Keratinocyte (primary cell): ENCODE data around the gene TSPAN8. TPM values are rescaled to one million over a fixed set of nuclear protein-coding genes. Genes with fewer than 3 reads are reported as not detected.

ENCODE experiments used
- DNase-seq: peaks from one replicate; pipeline ENCODE4 v3.0.0-alpha.2; 2011; ENCODE audit warnings: low read depth, missing footprints, low spot score
- FAIRE-seq: peaks from 2 replicates; lab custom pipeline; 2011; peaks lifted over from hg19 to GRCh38; lab: Jason Lieb, UNC
- H2AFZ ChIP-seq: 2 replicates; pipeline ENCODE4 v1.6.0; 2012; ENCODE audit warnings: low read length, control low read depth, inconsistent platforms; ENCODE audit not compliant: control insufficient read depth
- H3K27ac ChIP-seq: 2 replicates; pipeline ENCODE4 v1.5.1; 2011; ENCODE audit warnings: low read length; ENCODE audit not compliant: control insufficient read depth, insufficient read depth
- H3K27me3 ChIP-seq: 3 replicates; pipeline ENCODE4 v1.6.0; 2011; ENCODE audit warnings: low read length; ENCODE audit not compliant: control insufficient read depth, insufficient read depth; ENCODE audit errors: extremely low read depth
- H3K36me3 ChIP-seq, 2 experiments: 2 replicates in 1 of 2; 3 replicates in 1 of 2; pipeline ENCODE4 v1.5.1; 2011; ENCODE audit warnings: low read length in 2 of 2, mild to moderate bottlenecking in 1 of 2; ENCODE audit not compliant: control insufficient read depth in 2 of 2, insufficient read depth in 2 of 2; ENCODE audit errors: extremely low read depth in 1 of 2
- H3K4me1 ChIP-seq: 3 replicates; pipeline ENCODE4 v1.5.1; 2011; ENCODE audit warnings: low read length; ENCODE audit not compliant: control insufficient read depth, insufficient read depth; ENCODE audit errors: extremely low read depth
- H3K4me2 ChIP-seq: 3 replicates; pipeline ENCODE4 v1.6.0; 2011; ENCODE audit warnings: low read depth, low read length; ENCODE audit not compliant: control insufficient read depth, insufficient read depth; ENCODE audit errors: extremely low read depth
- H3K4me3 ChIP-seq, 3 experiments: fragments of 200-600 bp in 1 of 3; sonication (generic) in 1 of 3; 2 replicates in 2 of 3; 3 replicates in 1 of 3; pipeline ENCODE4 v1.5.1; 2011 to 2016; ENCODE audit warnings: low read length in 3 of 3, mild to moderate bottlenecking in 3 of 3, control low read depth in 2 of 3, inconsistent platforms in 1 of 3, low read depth in 1 of 3, mixed read lengths in 1 of 3, mixed run types in 1 of 3, moderate library complexity in 1 of 3; ENCODE audit not compliant: control insufficient read depth in 2 of 3, insufficient read depth in 2 of 3; ENCODE audit errors: extremely low read depth in 1 of 3
- H3K79me2 ChIP-seq: 2 replicates; pipeline ENCODE4 v1.6.0; 2012; ENCODE audit warnings: low read length; ENCODE audit not compliant: control insufficient read depth, insufficient read depth
- H3K9ac ChIP-seq: 3 replicates; pipeline ENCODE4 v1.6.0; 2011; ENCODE audit warnings: low read length; ENCODE audit not compliant: control insufficient read depth, insufficient read depth; ENCODE audit errors: extremely low read depth
- H3K9me1 ChIP-seq: 3 replicates; pipeline ENCODE4 v1.6.0; 2011; ENCODE audit warnings: low read length; ENCODE audit not compliant: control insufficient read depth, insufficient read depth; ENCODE audit errors: extremely low read depth
- H3K9me3 ChIP-seq: 2 replicates; pipeline ENCODE4 v1.5.1; 2012; ENCODE audit warnings: low read depth, low read length; ENCODE audit not compliant: control insufficient read depth
- H4K20me1 ChIP-seq: 3 replicates; pipeline ENCODE4 v1.6.0; 2011; ENCODE audit warnings: low read length; ENCODE audit not compliant: control insufficient read depth, insufficient read depth; ENCODE audit errors: extremely low read depth
- CTCF ChIP-seq, 3 experiments: IDR thresholded peaks in 1 of 3; conservative IDR thresholded peaks in 1 of 3; optimal IDR thresholded peaks in 1 of 3; 2 replicates in 2 of 3; 3 replicates in 1 of 3; pipeline versions ENCODE3 to v1.5.1; 2011; ENCODE audit warnings: low read length in 3 of 3, mild to moderate bottlenecking in 3 of 3, moderate library complexity in 2 of 3, control low read depth in 1 of 3, inconsistent platforms in 1 of 3; ENCODE audit not compliant: insufficient read depth in 2 of 3; ENCODE audit errors: extremely low read depth in 1 of 3
- EZH2 ChIP-seq: IDR thresholded peaks from one replicate; pipeline ENCODE4 v1.6.1; 2012; ENCODE audit warnings: inconsistent platforms, mild to moderate bottlenecking, low read length, moderate library complexity
- dilution Hi-C: fragments of 300-500 bp; cut with MboI; formaldehyde crosslinking; loops from one replicate; pipeline ENCODE4 v1.7.0; 2020; ENCODE audit warnings: low sequenced_read_pairs; ENCODE audit not compliant: extremely low pct_ligation_motif_present
- polyA plus RNA-seq, 5 experiments: library from polyadenylated mRNA; depleted of rRNA in 3 of 5; stranded (reverse) in 3 of 5; stranded (forward) in 1 of 5; unstranded in 1 of 5; fragments of >200 nt; gene quantifications; 1 replicate in 1 of 5; 2 replicates in 3 of 5; 3 replicates in 1 of 5; pipeline versions ENCODE4 v1.2.1 to v1.2.3, GENCODE V29; 2011 to 2012; ENCODE audit warnings: missing spikeins in 2 of 5, low read depth in 1 of 5, low replicate concordance in 1 of 5

TSPAN8 gene
- polyA plus RNA-seq, 1 donor (not counting 4 experiments of a cell fraction or from before 2014, with no cell fraction given) = not detected

- dilution Hi-C loops = no loop called here
- no peaks in the 10 kb centered on the region for H3K9me3 ChIP-seq
- H3K9me1 ChIP-seq = no peaks in the 10 kb centered on the region
- H3K4me1 ChIP-seq = no peaks in the 10 kb centered on the region
- H3K36me3 ChIP-seq = no peaks in the 10 kb centered on the region
- no peak overlapping the region for H3K27ac ChIP-seq
- H3K27me3 ChIP-seq = no peaks in the 10 kb centered on the region
- FAIRE-seq = peak; percentile 71
- no peak overlapping the region for H3K4me2 ChIP-seq
- H3K9ac ChIP-seq = no peak overlapping the region
- no peak for DNase-seq
- H2AFZ ChIP-seq = no peak overlapping the region
- no peaks in the 10 kb centered on the region for H3K79me2 ChIP-seq
- H4K20me1 ChIP-seq = no peaks in the 10 kb centered on the region
- no peak for TF ChIP-seq EZH2
- TF ChIP-seq CTCF (optimal IDR thresholded peaks at IDR 0.05 in 1 of 3, IDR thresholded peaks at IDR 0.05 in 1 of 3, conservative IDR thresholded peaks at IDR 0.05 in 1 of 3; ENCODE audit: extremely low read depth in 1 of 3, insufficient read depth in 2 of 3, low read length in 3 of 3) = no peak
- H3K4me3 ChIP-seq = no peak overlapping the region
Measured at GRCh38 chr12:71183018-71183417, 25.2 kb upstream of the TSPAN8 start.

- no peak overlapping the region for H2AFZ ChIP-seq
- H3K9ac ChIP-seq = no peak overlapping the region
- dilution Hi-C loops = no loop called here
- FAIRE-seq (no peak), DNase-seq (no peak)
- H3K36me3 ChIP-seq = no peaks in the 10 kb centered on the region
- no peaks in the 10 kb centered on the region for H3K79me2 ChIP-seq
- H3K9me3 ChIP-seq = no peaks in the 10 kb centered on the region
- H3K4me2 ChIP-seq = no peak overlapping the region
- H3K9me1 ChIP-seq = no peaks in the 10 kb centered on the region
- no peak for TF ChIP-seq EZH2
- TF ChIP-seq CTCF (optimal IDR thresholded peaks at IDR 0.05 in 1 of 3, IDR thresholded peaks at IDR 0.05 in 1 of 3, conservative IDR thresholded peaks at IDR 0.05 in 1 of 3; ENCODE audit: extremely low read depth in 1 of 3, insufficient read depth in 2 of 3, low read length in 3 of 3) = no peak
- no peaks in the 10 kb centered on the region for H3K27me3 ChIP-seq
- no peaks in the 10 kb centered on the region for H4K20me1 ChIP-seq
- no peak overlapping the region for H3K27ac ChIP-seq
- no peak overlapping the region for H3K4me3 ChIP-seq
- H3K4me1 ChIP-seq = no peaks in the 10 kb centered on the region
Measured at GRCh38 chr12:71178162-71178561, 20.4 kb upstream of the TSPAN8 start.
